NB4 (cell line): ENCODE measurements around the gene CLSTN2.

Experiments used
- POLR2A ChIP-seq: IDR thresholded peaks from 2 replicates; pipeline ENCODE4 v1.6.1; 2011; ENCODE audit warnings: mild to moderate bottlenecking; ENCODE audit not compliant: insufficient read length; ENCODE audit errors: extremely low read depth
- TF ChIP-seq, protein P1 (sequence below): IDR thresholded peaks from one replicate; pipeline ENCODE4 v1.5.1; 2012; ENCODE audit warnings: low read depth, low read length

GRCh38 chr3:140586311-140586710, 651.3 kb downstream of the CLSTN2 start:
- TF ChIP-seq POLR2A: no peak
- TF ChIP-seq, protein P1, sequence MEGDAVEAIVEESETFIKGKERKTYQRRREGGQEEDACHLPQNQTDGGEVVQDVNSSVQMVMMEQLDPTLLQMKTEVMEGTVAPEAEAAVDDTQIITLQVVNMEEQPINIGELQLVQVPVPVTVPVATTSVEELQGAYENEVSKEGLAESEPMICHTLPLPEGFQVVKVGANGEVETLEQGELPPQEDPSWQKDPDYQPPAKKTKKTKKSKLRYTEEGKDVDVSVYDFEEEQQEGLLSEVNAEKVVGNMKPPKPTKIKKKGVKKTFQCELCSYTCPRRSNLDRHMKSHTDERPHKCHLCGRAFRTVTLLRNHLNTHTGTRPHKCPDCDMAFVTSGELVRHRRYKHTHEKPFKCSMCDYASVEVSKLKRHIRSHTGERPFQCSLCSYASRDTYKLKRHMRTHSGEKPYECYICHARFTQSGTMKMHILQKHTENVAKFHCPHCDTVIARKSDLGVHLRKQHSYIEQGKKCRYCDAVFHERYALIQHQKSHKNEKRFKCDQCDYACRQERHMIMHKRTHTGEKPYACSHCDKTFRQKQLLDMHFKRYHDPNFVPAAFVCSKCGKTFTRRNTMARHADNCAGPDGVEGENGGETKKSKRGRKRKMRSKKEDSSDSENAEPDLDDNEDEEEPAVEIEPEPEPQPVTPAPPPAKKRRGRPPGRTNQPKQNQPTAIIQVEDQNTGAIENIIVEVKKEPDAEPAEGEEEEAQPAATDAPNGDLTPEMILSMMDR: no peak
